Stimulated activated CD4-positive, alpha-beta T cell treated with anti-CD3 and anti-CD28 coated beads, TNF-alpha, amount 100 ng/mL, for 4 hours (primary cell): Measurements from ENCODE around the gene TP63.

Experiments used
- DNase-seq, 3 experiments: peaks; one replicate each; pipeline ENCODE4 v3.0.0-alpha.2; 2020; ENCODE audit warnings: low read depth in 3 of 3

TP63 gene

GRCh38 chr3:189911001-189911400, 279.8 kb downstream of the TP63 start:
- no peak for DNase-seq

- DNase-seq: no peak
Observed at GRCh38 chr3:189914799-189915198, 283.6 kb downstream of the TP63 start.

DNA sequence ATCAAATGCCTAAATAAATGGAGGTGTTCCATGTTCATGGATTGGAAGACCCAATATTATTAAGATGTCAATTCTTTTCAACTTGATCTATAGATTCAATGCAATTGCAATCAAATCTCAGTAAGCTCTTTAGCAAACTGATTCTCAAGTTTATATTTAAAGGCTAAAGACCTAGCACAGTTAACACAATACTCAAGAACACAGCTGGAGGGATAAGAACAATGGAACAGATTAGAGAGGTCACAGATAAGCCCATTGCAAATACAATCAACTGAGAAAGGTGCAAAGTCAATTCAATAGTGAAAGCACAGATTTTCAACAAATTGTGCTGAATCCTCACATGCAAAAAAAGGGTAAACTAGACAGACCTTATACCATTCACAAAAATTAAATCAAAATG, 290.6 kb downstream of the TP63 start:
- DNase-seq: no peak

- no peak for DNase-seq
Observed at GRCh38 chr3:189927975-189928895, 297.0 kb downstream of the TP63 start.

DNA sequence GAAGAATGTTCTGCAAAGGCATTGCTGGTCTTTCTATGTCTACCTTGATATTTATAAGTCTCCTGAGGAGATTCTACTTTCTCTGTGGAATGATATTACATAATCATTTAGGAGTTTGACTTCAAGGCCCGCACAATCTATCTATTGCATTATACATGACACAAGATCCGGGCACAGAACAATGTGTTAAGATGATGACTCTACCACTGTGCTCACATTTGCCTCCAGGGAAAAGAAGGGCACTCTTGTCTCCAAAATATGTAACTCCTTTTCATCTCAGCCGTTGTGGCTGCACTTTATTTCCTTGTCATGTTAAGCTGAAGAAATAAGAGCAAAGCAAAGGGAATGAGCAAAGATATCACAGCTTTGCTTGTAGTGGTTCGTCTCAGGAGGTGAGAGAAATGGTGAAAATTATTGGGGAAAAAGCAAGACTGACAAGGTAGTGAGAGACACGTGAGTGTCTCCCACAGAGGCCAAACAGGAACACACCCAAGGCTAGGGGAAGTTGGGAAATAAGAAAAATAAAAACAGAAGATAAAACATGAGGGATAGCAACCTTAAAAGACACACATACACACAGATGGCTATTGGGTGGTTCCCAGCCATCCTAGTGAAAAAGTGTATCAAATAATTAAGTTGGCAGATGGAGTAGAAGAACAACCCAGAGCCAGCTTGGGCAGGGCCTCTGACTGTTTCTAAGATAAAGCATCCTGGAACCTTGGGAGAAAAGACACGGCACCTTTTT, 305.2 kb downstream of the TP63 start:
- DNase-seq: no peak

GRCh38 chr3:189937302-189938127, 306.3 kb downstream of the TP63 start:
- no peak for DNase-seq

GRCh38 chr3:189941125-189941524, 309.9 kb downstream of the TP63 start:
- DNase-seq: no peak

DNA sequence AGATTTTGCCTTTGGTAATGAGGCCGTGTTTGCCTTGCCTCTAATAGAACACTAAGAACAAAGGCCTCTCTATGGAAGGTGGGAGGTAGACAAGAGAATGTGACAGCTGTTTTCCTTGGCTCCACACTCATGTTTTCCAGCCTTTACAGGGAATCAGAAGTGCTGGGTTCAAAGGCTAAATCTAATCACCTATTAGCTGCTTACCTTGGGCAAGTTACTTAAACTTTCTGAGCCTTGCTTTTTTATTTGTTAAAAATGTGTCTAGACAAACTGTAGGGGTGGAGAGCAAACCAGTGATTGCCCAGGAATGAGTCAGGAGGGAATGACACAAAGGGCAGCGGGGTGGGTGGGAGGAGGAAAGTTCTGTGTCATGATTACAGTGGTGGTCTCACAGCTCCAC, 310.5 kb downstream of the TP63 start:
- DNase-seq: no peak

GRCh38 chr3:189942948-189943347, 311.8 kb downstream of the TP63 start:
- no peak for DNase-seq

- DNase-seq: no peak
Observed at GRCh38 chr3:189944285-189945145, 313.3 kb downstream of the TP63 start.

- no peak for DNase-seq
Observed at GRCh38 chr3:189945935-189946709, 314.9 kb downstream of the TP63 start.
